HepG2 (cell line): ENCODE measurements around the gene KCNG4. TPM values are rescaled to one million over a fixed set of nuclear protein-coding genes. Genes with fewer than 3 reads are reported as not detected.

Source experiments
- ASH2L ChIP-seq: fragments of 300-600, 200-600 bp; sonication (generic); IDR thresholded peaks from 2 replicates; pipeline ENCODE4 v1.7.0; 2017; ENCODE audit warnings: low read depth, mild to moderate bottlenecking, moderate library complexity, mixed read lengths, low read length; ENCODE audit not compliant: insufficient read length
- ATF3 ChIP-seq: sonication (generic); formaldehyde crosslinking; IDR thresholded peaks from 2 replicates; pipeline ENCODE4 v1.4.0; 2020; ENCODE audit warnings: missing genetic modification reagents
- DBP ChIP-seq: sonication (generic); formaldehyde crosslinking; IDR thresholded peaks from 2 replicates; pipeline ENCODE4 v1.4.0; 2020; ENCODE audit warnings: missing genetic modification reagents; ENCODE audit errors: not compliant biosample characterization
- GMEB1 ChIP-seq: sonication (generic); formaldehyde crosslinking; IDR thresholded peaks from 2 replicates; pipeline ENCODE4 v1.5.1; 2020; ENCODE audit warnings: missing genetic modification reagents, mild to moderate bottlenecking, borderline replicate concordance
- IKZF5 ChIP-seq: IDR thresholded peaks from 2 replicates; pipeline ENCODE4 v1.6.1; 2018; ENCODE audit warnings: missing genetic modification reagents, mild to moderate bottlenecking, missing compliant biosample characterization
- KAT8 ChIP-seq: IDR thresholded peaks from 2 replicates; pipeline ENCODE4 v1.6.1; 2016; ENCODE audit warnings: missing genetic modification reagents, missing compliant biosample characterization
- LCORL ChIP-seq, 2 experiments: fragments of 450-650 bp in 1 of 2; sonication (generic) in 1 of 2; formaldehyde crosslinking in 1 of 2; IDR thresholded peaks; 2 replicates each; pipeline versions ENCODE4 v1.5.0 to v1.6.1; 2017 to 2020; ENCODE audit warnings: antibody characterized with exemption in 1 of 2, missing genetic modification reagents in 1 of 2
- NFATC3 ChIP-seq: sonication (generic); formaldehyde crosslinking; IDR thresholded peaks from 2 replicates; pipeline ENCODE4 v1.5.1; 2020; ENCODE audit warnings: mild to moderate bottlenecking, missing genetic modification reagents
- NFYC ChIP-seq: IDR thresholded peaks from 2 replicates; pipeline ENCODE4 v1.6.1; 2016; ENCODE audit warnings: missing genetic modification reagents, missing compliant biosample characterization
- POLR2A ChIP-seq, 2 experiments: IDR thresholded peaks; 2 replicates each; pipeline ENCODE4 v1.6.1; 2011; ENCODE audit warnings: low read depth in 2 of 2, low read length in 2 of 2, mild to moderate bottlenecking in 1 of 2, moderate library complexity in 1 of 2; ENCODE audit not compliant: insufficient read depth in 1 of 2
- PPARG ChIP-seq: conservative IDR thresholded peaks from 2 replicates; pipeline ENCODE4 v1.6.1; 2016; ENCODE audit warnings: missing biosample characterization, missing genetic modification reagents
- RARA ChIP-seq: IDR thresholded peaks from 2 replicates; pipeline ENCODE4 v1.6.1; 2016; ENCODE audit warnings: missing genetic modification reagents, missing compliant biosample characterization
- RELA ChIP-seq: sonication (generic); formaldehyde crosslinking; IDR thresholded peaks from 2 replicates; pipeline ENCODE4 v1.4.0; 2020; ENCODE audit warnings: missing genetic modification reagents
- TBP ChIP-seq: sonication (generic); formaldehyde crosslinking; IDR thresholded peaks from 2 replicates; pipeline ENCODE4 v1.5.0; 2020; ENCODE audit warnings: missing genetic modification reagents
- THAP8 ChIP-seq: sonication (generic); formaldehyde crosslinking; IDR thresholded peaks from 2 replicates; pipeline ENCODE4 v1.5.1; 2020; ENCODE audit warnings: missing genetic modification reagents, mild to moderate bottlenecking, borderline replicate concordance
- YEATS2 ChIP-seq: sonication (generic); formaldehyde crosslinking; IDR thresholded peaks from 2 replicates; pipeline ENCODE4 v1.4.0; 2020; ENCODE audit warnings: missing genetic modification reagents, borderline replicate concordance
- ZBTB37 ChIP-seq: sonication (generic); formaldehyde crosslinking; IDR thresholded peaks from 2 replicates; pipeline ENCODE4 v1.4.0; 2020; ENCODE audit warnings: mild to moderate bottlenecking, missing genetic modification reagents
- ZNF382 ChIP-seq: sonication (generic); formaldehyde crosslinking; IDR thresholded peaks from 2 replicates; pipeline ENCODE4 v1.5.0; 2020; ENCODE audit warnings: missing genetic modification reagents, mild to moderate bottlenecking, borderline replicate concordance
- ZNF431 ChIP-seq: sonication (generic); formaldehyde crosslinking; IDR thresholded peaks from 2 replicates; pipeline ENCODE4 v1.9.0; 2022; ENCODE audit warnings: missing genetic modification reagents, low read depth, mild to moderate bottlenecking, borderline replicate concordance
- ZNF747 ChIP-seq: sonication (generic); formaldehyde crosslinking; IDR thresholded peaks from 2 replicates; pipeline ENCODE4 v1.8.1; 2023; ENCODE audit warnings: missing genetic modification reagents, mild to moderate bottlenecking, borderline replicate concordance
- ZNF792 ChIP-seq: IDR thresholded peaks from 2 replicates; pipeline ENCODE4 v1.6.1; 2016
- polyA plus RNA-seq, 8 experiments: library from polyadenylated mRNA; depleted of rRNA in 3 of 8; stranded (reverse) in 7 of 8; unstranded in 1 of 8; fragments of >200 nt; fragmentation: Illumina TruSeq in 4 of 8; extraction: Trizol in 4 of 8; gene quantifications; 2 replicates each; pipeline versions ENCODE4 v1.2.1 to v1.2.3, GENCODE V29; 2011 to 2016; ENCODE audit warnings: low read depth in 4 of 8, missing spikeins in 1 of 8, mixed read lengths in 1 of 8; ENCODE audit not compliant: insufficient read depth in 1 of 8
- total RNA-seq, 5 experiments: library from RNA; depleted of rRNA; stranded (reverse); fragments of >200 nt; fragmentation: Illumina TruSeq; extraction: Trizol; gene quantifications; 2 replicates each; pipeline ENCODE4 v1.2.3, GENCODE V29; 2016; ENCODE audit warnings: low read depth in 1 of 5

Gene KCNG4
- total and polyA plus RNA-seq, 2 of the 13 experiments (the other 11 are each of a cell fraction or from before 2014, with no cell fraction given): not detected

- TF ChIP-seq IKZF5 (CRISPR knock-in tag) (peak; percentile 86), ZNF747 (CRISPR knock-in tag) (peak; percentile 26; the same call in 1 of the 2 replicates), PPARG (CRISPR knock-in tag) (peak; percentile 46; the same call in 1 of the 2 replicates), RELA (CRISPR knock-in tag) (0 out of 2 replicates have a peak, but pooled peaks have one; percentile 63), ZNF431 (CRISPR knock-in tag) (0 out of 2 replicates have a peak, but pooled peaks have one; percentile 56), GMEB1 (CRISPR knock-in tag) (peak; percentile 72), NFYC (0 out of 2 replicates have a peak, but pooled peaks have one; percentile 34), ZBTB37 (peak; percentile 79; the same call in 1 of the 2 replicates), YEATS2 (CRISPR knock-in tag) (peak; percentile 99), ASH2L (peak; percentile 97), THAP8 (CRISPR knock-in tag) (no peak), ZNF792 (CRISPR knock-in tag) (peak; percentile 86), TBP (CRISPR knock-in tag) (peak; percentile 93), RARA (CRISPR knock-in tag) (peak; percentile 25; the same call in 1 of the 2 replicates), NFATC3 (no peak), DBP (CRISPR knock-in tag) (peak; percentile 59), ZNF382 (no peak), ATF3 (CRISPR knock-in tag) (peak; percentile 31; the same call in 1 of the 2 replicates), LCORL (IDR thresholded peaks at IDR 0.05) (no peak), LCORL (CRISPR knock-in tag; IDR thresholded peaks at IDR 0.05) (peak; percentile 72), KAT8 (CRISPR knock-in tag) (peak; percentile 98), POLR2A (IDR thresholded peaks at IDR 0.05; ENCODE audit: insufficient read depth in 1 of 2, low read depth in 2 of 2, low read length in 2 of 2) (peak; percentile 67 to 89)
Observed at GRCh38 chr16:84186685-84187437, 53.0 kb downstream of the KCNG4 start, which contains the start of gene TAF1C (continued).
